HCT116 (cell line): Measurements from ENCODE around the gene QRICH2. TPM values are rescaled to one million over a fixed set of nuclear protein-coding genes. Genes with fewer than 3 reads are reported as not detected.

ENCODE experiments used
- ATAC-seq: fragments of 200-7000 bp; cut with Tn5 transposase; 2 replicates; pipeline ENCODE4 v1.9.1; 2020; ENCODE audit warnings: mild to moderate bottlenecking, moderate library complexity
- BruUV-seq: library from RNA; stranded (reverse); fragments of 400-500 nt; replicated peaks from 2 replicates; lab custom pipeline; 2021; lab: Mats Ljungman, UMichigan
- CTCF ChIA-PET: fragments of 300-600 bp; sonication (Branson Sonifier 250); formaldehyde crosslinking; loops from one replicate; lab custom pipeline; 2021; ENCODE audit warnings: antibody characterized with exemption; lab: Charles Lee
- POLR2A ChIA-PET: fragments of 300-600, 350-600 bp; sonication (Branson Sonifier 250); formaldehyde crosslinking; loops from one replicate; lab custom pipeline; 2021; ENCODE audit warnings: antibody characterized with exemption; lab: Charles Lee
- RAD21 ChIA-PET, 2 experiments: fragments of 300-600 bp; sonication (Branson Sonifier 250); formaldehyde crosslinking; loops; one replicate each; lab custom pipeline; 2023; ENCODE audit warnings: low total read pairs in 2 of 2; ENCODE audit not compliant: uncharacterized antibody in 2 of 2, unreplicated experiment in 2 of 2, low non-redundant PET in 1 of 2; lab: Charles Lee
- DNase-seq: peaks from one replicate; pipeline ENCODE4 v3.0.0-alpha.2; 2010; ENCODE audit warnings: low read depth, low spot score
- H2AFZ ChIP-seq: fragments of 200-600 bp; shearing (Covaris generic), sonication (generic); 2 replicates; pipeline ENCODE4 v1.6.1; 2017; ENCODE audit warnings: low read depth, mixed run types, mixed read lengths, antibody characterized with exemption, low read length; ENCODE audit not compliant: poor library complexity, severe bottlenecking
- H3K27ac ChIP-seq: 2 replicates; pipeline ENCODE4 v1.5.1; 2012; ENCODE audit warnings: low read depth, low read length
- H3K27me3 ChIP-seq: fragments of 200-600 bp; sonication (generic); 2 replicates; pipeline ENCODE4 v1.6.1; 2016; ENCODE audit warnings: mixed run types, low read length, mixed read lengths; ENCODE audit not compliant: insufficient read depth
- H3K36me3 ChIP-seq, 2 experiments: fragments of 200-500 bp in 1 of 2; fragments of 200-600 bp in 1 of 2; sonication (Bioruptor generic) in 1 of 2; sonication (generic) in 1 of 2; 2 replicates each; pipeline versions ENCODE4 v1.5.1 to v1.6.1; 2014 to 2016; ENCODE audit warnings: low read length in 2 of 2, inconsistent platforms in 1 of 2, mixed read lengths in 1 of 2, mixed run types in 1 of 2; ENCODE audit not compliant: insufficient read depth in 2 of 2, control insufficient read depth in 1 of 2
- H3K4me1 ChIP-seq, 2 experiments: fragments of 200-600 bp in 1 of 2; sonication (generic) in 1 of 2; 2 replicates each; pipeline versions ENCODE4 v1.5.1 to v1.6.1; 2012 to 2017; ENCODE audit warnings: low read length in 2 of 2, inconsistent platforms in 1 of 2, mild to moderate bottlenecking in 1 of 2, mixed read lengths in 1 of 2, mixed run types in 1 of 2, moderate library complexity in 1 of 2; ENCODE audit not compliant: insufficient read depth in 2 of 2, control insufficient read depth in 1 of 2
- H3K4me2 ChIP-seq: fragments of 200-600 bp; sonication (generic); 2 replicates; pipeline ENCODE4 v1.6.1; 2017; ENCODE audit warnings: mixed run types, low read length, mixed read lengths
- H3K4me3 ChIP-seq, 2 experiments: fragments of 200-600 bp in 1 of 2; sonication (generic) in 1 of 2; replicated peaks in 1 of 2; 2 replicates each; pipeline ENCODE4 v1.5.1; 2011 to 2016; ENCODE audit warnings: low read length in 2 of 2, control low read depth in 1 of 2, low read depth in 1 of 2, mild to moderate bottlenecking in 1 of 2, mixed read lengths in 1 of 2, mixed run types in 1 of 2
- H3K79me2 ChIP-seq: fragments of 200-600 bp; sonication (generic); 2 replicates; pipeline ENCODE4 v1.6.1; 2017; ENCODE audit warnings: mild to moderate bottlenecking, mixed run types, low read length, moderate library complexity, mixed read lengths; ENCODE audit not compliant: insufficient read depth
- H3K9ac ChIP-seq: fragments of 200-600 bp; sonication (generic); 2 replicates; pipeline ENCODE4 v1.6.1; 2016; ENCODE audit warnings: low read length, mixed read lengths
- H3K9me2 ChIP-seq: fragments of 200-600 bp; sonication (generic), shearing (Covaris generic); 2 replicates; pipeline ENCODE4 v1.6.1; 2017; ENCODE audit warnings: mixed run types, mild to moderate bottlenecking, moderate library complexity; ENCODE audit not compliant: insufficient read depth
- H3K9me3 ChIP-seq, 2 experiments: fragments of 200-500 bp in 1 of 2; fragments of 200-600 bp in 1 of 2; sonication (Bioruptor generic) in 1 of 2; sonication (generic) in 1 of 2; 2 replicates each; pipeline ENCODE4 v1.6.1; 2014 to 2017; ENCODE audit warnings: low read length in 2 of 2, mixed read lengths in 2 of 2, inconsistent platforms in 1 of 2, low read depth in 1 of 2, mild to moderate bottlenecking in 1 of 2, mixed run types in 1 of 2, moderate library complexity in 1 of 2; ENCODE audit not compliant: control insufficient read depth in 1 of 2, insufficient read depth in 1 of 2
- H4K20me1 ChIP-seq: fragments of 200-600 bp; sonication (generic), shearing (Covaris generic); 2 replicates; pipeline ENCODE4 v1.6.1; 2017; ENCODE audit warnings: mixed run types, mild to moderate bottlenecking, moderate library complexity; ENCODE audit not compliant: insufficient read depth
- CBX3 ChIP-seq: IDR thresholded peaks from 2 replicates; pipeline ENCODE4 v1.6.1; 2012; ENCODE audit warnings: low read depth
- CEBPB ChIP-seq: IDR thresholded peaks from 2 replicates; pipeline ENCODE4 v1.6.1; 2012; ENCODE audit warnings: low read depth
- ELF1 ChIP-seq: IDR thresholded peaks from 2 replicates; pipeline ENCODE4 v1.6.1; 2012; ENCODE audit warnings: low read depth, borderline replicate concordance
- EZH2phosphoT487 ChIP-seq: fragments of 200-600 bp; IDR thresholded peaks from 2 replicates; pipeline ENCODE4 v1.6.1; 2018; ENCODE audit warnings: antibody characterized with exemption, borderline replicate concordance
- POLR2A ChIP-seq: IDR thresholded peaks from 2 replicates; pipeline ENCODE4 v1.7.0; 2011; ENCODE audit warnings: borderline replicate concordance; ENCODE audit not compliant: insufficient read depth, insufficient read length; ENCODE audit errors: extremely low read depth
- POLR2AphosphoS5 ChIP-seq: IDR thresholded peaks from 2 replicates; pipeline ENCODE4 v1.6.1; 2011; ENCODE audit warnings: mild to moderate bottlenecking, low read depth, low read length, moderate library complexity
- SRF ChIP-seq: IDR thresholded peaks from 2 replicates; pipeline ENCODE4 v1.6.1; 2012; ENCODE audit warnings: low read depth
- TCF7L2 ChIP-seq: IDR thresholded peaks from 2 replicates; pipeline ENCODE4 v1.7.0; 2011; ENCODE audit warnings: borderline replicate concordance, inconsistent platforms; ENCODE audit not compliant: insufficient read depth, insufficient read length; ENCODE audit errors: extremely low read depth
- ZNF274 ChIP-seq: fragments of 200-500 bp; sonication (Bioruptor generic); IDR thresholded peaks from 2 replicates; pipeline ENCODE4 v1.6.1; 2014; ENCODE audit warnings: mild to moderate bottlenecking, low read depth, low read length, inconsistent platforms
- intact Hi-C: fragments of 100-400 bp; cut with micrococcal nuclease; formaldehyde crosslinking; loops from 2 replicates; pipeline ENCODE4 v1.10.0; 2022
- total RNA-seq: library from RNA; stranded (reverse); gene quantifications from one replicate; pipeline ENCODE4 v1.2.1, GENCODE V29; 2021; ENCODE audit not compliant: unreplicated experiment
- TF ChIP-seq, protein P1 (sequence below): IDR thresholded peaks from 2 replicates; pipeline ENCODE4 v1.6.1; 2011; ENCODE audit warnings: mild to moderate bottlenecking, low read length, moderate library complexity; ENCODE audit not compliant: insufficient replicate concordance; ENCODE audit errors: extremely low read depth
- TF ChIP-seq, protein P2 (sequence below): IDR thresholded peaks from 2 replicates; pipeline ENCODE4 v1.6.1; 2012; ENCODE audit warnings: low read depth

QRICH2 gene
- total RNA-seq, 1 experiment from 2014 or later, result 4.9 TPM

DNA sequence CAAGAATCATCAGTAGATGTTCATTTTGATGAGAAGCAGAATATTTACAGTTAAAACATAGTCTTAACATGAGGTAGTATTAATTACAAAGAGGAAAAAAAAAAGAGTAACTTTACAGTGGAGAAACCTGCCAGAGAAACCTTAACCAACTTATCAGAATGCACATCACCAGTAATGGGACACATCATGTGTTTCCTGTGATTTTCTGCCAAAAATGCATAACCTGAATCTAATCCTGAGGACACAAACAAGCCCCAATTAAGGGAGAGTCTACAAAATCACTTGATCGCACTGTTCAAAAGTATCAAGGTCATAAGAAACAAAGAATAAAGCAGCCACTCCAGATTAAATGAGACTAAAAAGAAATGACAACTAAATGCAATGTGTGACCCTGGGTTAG, 18.2 kb upstream of the QRICH2 start:
- BruUV-seq, result no TSS peak
- H3K9me2 ChIP-seq, result no peaks in the 10 kb centered on the region
- H3K4me2 ChIP-seq, result no peak overlapping the region
- H3K79me2 ChIP-seq, result no peaks in the 10 kb centered on the region; the same call in 1 of the 2 replicates
- DNase-seq (no peak), ATAC-seq (no peak)
- no peaks in the 10 kb centered on the region for H3K4me1 ChIP-seq
- POLR2A ChIA-PET, result no interaction called here
- intact Hi-C loops, result no loop called here
- H3K4me3 ChIP-seq, result no peak overlapping the region
- H2AFZ ChIP-seq, result no peak overlapping the region
- H3K9ac ChIP-seq, result no peak overlapping the region
- CTCF ChIA-PET, result interaction anchor here (0.6 kb wide), 1 partner anchor 38 kb away, joined by 4 read pairs; no protein-coding TSS in a partner anchor
- H3K27me3 ChIP-seq, result no peaks in the 10 kb centered on the region
- H3K27ac ChIP-seq, result no peak overlapping the region
- no peaks in the 10 kb centered on the region for H4K20me1 ChIP-seq
- H3K36me3 ChIP-seq, result peaks cover 14 to 32% of the 10 kb centered on the region in 2 experiments; a peak in 3 of 4 replicates
- H3K9me3 ChIP-seq, result no peaks in the 10 kb centered on the region
- RAD21 ChIA-PET, result no interaction called here
- TF ChIP-seq, protein P1, sequence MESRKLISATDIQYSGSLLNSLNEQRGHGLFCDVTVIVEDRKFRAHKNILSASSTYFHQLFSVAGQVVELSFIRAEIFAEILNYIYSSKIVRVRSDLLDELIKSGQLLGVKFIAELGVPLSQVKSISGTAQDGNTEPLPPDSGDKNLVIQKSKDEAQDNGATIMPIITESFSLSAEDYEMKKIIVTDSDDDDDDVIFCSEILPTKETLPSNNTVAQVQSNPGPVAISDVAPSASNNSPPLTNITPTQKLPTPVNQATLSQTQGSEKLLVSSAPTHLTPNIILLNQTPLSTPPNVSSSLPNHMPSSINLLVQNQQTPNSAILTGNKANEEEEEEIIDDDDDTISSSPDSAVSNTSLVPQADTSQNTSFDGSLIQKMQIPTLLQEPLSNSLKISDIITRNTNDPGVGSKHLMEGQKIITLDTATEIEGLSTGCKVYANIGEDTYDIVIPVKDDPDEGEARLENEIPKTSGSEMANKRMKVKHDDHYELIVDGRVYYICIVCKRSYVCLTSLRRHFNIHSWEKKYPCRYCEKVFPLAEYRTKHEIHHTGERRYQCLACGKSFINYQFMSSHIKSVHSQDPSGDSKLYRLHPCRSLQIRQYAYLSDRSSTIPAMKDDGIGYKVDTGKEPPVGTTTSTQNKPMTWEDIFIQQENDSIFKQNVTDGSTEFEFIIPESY, result no peak
- no peak for TF ChIP-seq ELF1
- no peak for TF ChIP-seq EZH2phosphoT487
- no peak for TF ChIP-seq POLR2AphosphoS5
- TF ChIP-seq SRF, result no peak
- no peak for TF ChIP-seq POLR2A
- TF ChIP-seq CBX3, result no peak
- no peak for TF ChIP-seq TCF7L2
- no peak for TF ChIP-seq CEBPB
- TF ChIP-seq, protein P2, sequence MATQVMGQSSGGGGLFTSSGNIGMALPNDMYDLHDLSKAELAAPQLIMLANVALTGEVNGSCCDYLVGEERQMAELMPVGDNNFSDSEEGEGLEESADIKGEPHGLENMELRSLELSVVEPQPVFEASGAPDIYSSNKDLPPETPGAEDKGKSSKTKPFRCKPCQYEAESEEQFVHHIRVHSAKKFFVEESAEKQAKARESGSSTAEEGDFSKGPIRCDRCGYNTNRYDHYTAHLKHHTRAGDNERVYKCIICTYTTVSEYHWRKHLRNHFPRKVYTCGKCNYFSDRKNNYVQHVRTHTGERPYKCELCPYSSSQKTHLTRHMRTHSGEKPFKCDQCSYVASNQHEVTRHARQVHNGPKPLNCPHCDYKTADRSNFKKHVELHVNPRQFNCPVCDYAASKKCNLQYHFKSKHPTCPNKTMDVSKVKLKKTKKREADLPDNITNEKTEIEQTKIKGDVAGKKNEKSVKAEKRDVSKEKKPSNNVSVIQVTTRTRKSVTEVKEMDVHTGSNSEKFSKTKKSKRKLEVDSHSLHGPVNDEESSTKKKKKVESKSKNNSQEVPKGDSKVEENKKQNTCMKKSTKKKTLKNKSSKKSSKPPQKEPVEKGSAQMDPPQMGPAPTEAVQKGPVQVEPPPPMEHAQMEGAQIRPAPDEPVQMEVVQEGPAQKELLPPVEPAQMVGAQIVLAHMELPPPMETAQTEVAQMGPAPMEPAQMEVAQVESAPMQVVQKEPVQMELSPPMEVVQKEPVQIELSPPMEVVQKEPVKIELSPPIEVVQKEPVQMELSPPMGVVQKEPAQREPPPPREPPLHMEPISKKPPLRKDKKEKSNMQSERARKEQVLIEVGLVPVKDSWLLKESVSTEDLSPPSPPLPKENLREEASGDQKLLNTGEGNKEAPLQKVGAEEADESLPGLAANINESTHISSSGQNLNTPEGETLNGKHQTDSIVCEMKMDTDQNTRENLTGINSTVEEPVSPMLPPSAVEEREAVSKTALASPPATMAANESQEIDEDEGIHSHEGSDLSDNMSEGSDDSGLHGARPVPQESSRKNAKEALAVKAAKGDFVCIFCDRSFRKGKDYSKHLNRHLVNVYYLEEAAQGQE, result no peak
- TF ChIP-seq ZNF274, result no peak
- TF ChIP-seq, all 23 proteins: peak for 0
